GM19467 (cell line): ENCODE data around the gene AUH.
"Not testable (repeated sequence)": the region's sequence is repeated elsewhere in the genome, so short reads cannot be mapped to it uniquely, and the experiment has no call there.

Experiments
- ATAC-seq: cut with Tn5 transposase; IDR thresholded peaks from one replicate; pipeline ENCODE4 v1.9.1; 2021; ENCODE audit warnings: mild to moderate bottlenecking, moderate library complexity; ENCODE audit not compliant: unreplicated experiment

AUH gene

GRCh38 chr9:91379426-91379825, 17.7 kb upstream of the AUH start:
- ATAC-seq: no peak

GRCh38 chr9:91378695-91379127, 17.0 kb upstream of the AUH start:
- ATAC-seq: no peak

GRCh38 chr9:91378054-91378453, 16.3 kb upstream of the AUH start:
- ATAC-seq: not testable (repeated sequence)

- ATAC-seq: no peak
These were observed 14.5 kb upstream of the AUH start for GRCh38 chr9:91376239-91376638.

GRCh38 chr9:91374939-91375338, 13.2 kb upstream of the AUH start:
- ATAC-seq: no peak

- ATAC-seq: no peak
These were observed 10.2 kb upstream of the AUH start for GRCh38 chr9:91371894-91372293.

GRCh38 chr9:91370006-91370405, 8.3 kb upstream of the AUH start:
- ATAC-seq: not testable (repeated sequence)

- no peak for ATAC-seq
These were observed 3.0 kb upstream of the AUH start for GRCh38 chr9:91364702-91365101.

GRCh38 chr9:91364005-91364404, 2.3 kb upstream of the AUH start:
- no peak for ATAC-seq

GRCh38 chr9:91362051-91362611, 413 bp upstream of the AUH start:
- no peak for ATAC-seq

GRCh38 chr9:91360551-91361290, 997 bp downstream of the AUH start:
- ATAC-seq: no peak

- no peak for ATAC-seq
These were observed 1.8 kb downstream of the AUH start for GRCh38 chr9:91359734-91360470.

- ATAC-seq: no peak
These were observed 2.6 kb downstream of the AUH start for GRCh38 chr9:91359083-91359482.

- ATAC-seq: no peak
These were observed 6.8 kb downstream of the AUH start for GRCh38 chr9:91354881-91355280.

- ATAC-seq: no peak
These were observed 12.6 kb downstream of the AUH start for GRCh38 chr9:91349115-91349555.

- ATAC-seq: no peak
These were observed 13.4 kb downstream of the AUH start for GRCh38 chr9:91348191-91348807.

- no peak for ATAC-seq
These were observed 14.3 kb downstream of the AUH start for GRCh38 chr9:91347377-91347776.

- no peak for ATAC-seq
These were observed 15.1 kb downstream of the AUH start for GRCh38 chr9:91346644-91347043.

GRCh38 chr9:91345978-91346377, 15.7 kb downstream of the AUH start:
- ATAC-seq: no peak

- ATAC-seq: no peak
These were observed 19.1 kb downstream of the AUH start for GRCh38 chr9:91342575-91342974.

GRCh38 chr9:91341749-91342148, 20.0 kb downstream of the AUH start:
- ATAC-seq: no peak
